ENCODE results near the gene SLF1. TPM values are rescaled to one million over a fixed set of nuclear protein-coding genes. Genes with fewer than 3 reads are reported as not detected.

Gene SLF1
- total and polyA plus RNA-seq, 9 donors, result 9.2 to 18.4 (median 11.4) TPM

- WGBS (ENCODE audit: insufficient coverage), result 0% methylated on average over 18 of the region's 23 CpGs
- peak overlapping the region; percentile 90 for H3K4me3 ChIP-seq (ENCODE audit: low read length)
- H3K36me3 ChIP-seq (ENCODE audit: control insufficient read depth, insufficient read depth, low read length), result no peaks in the 10 kb centered on the region
- H3K27me3 ChIP-seq (ENCODE audit: control insufficient read depth, insufficient read depth, low read length), result no peaks in the 10 kb centered on the region
- H3K27ac ChIP-seq (ENCODE audit: low read length), result peak overlapping the region; percentile 83
- peaks cover 7% of the 10 kb centered on the region for H3K4me1 ChIP-seq (ENCODE audit: control insufficient read depth, insufficient read depth, low read length)
- peak; percentile 69 for DNase-seq
- H3K9me3 ChIP-seq (replicated peaks; ENCODE audit: control insufficient read depth, low read depth, low read length), result no peaks in the 10 kb centered on the region
These were observed 408 bp upstream of the SLF1 start for GRCh38 chr5:94618029-94618492.

GRCh38 chr5:94620256-94620655 lies 1.8 kb downstream of the SLF1 start:
- H3K4me1 ChIP-seq (ENCODE audit: control insufficient read depth, insufficient read depth, low read length), result peaks cover 7% of the 10 kb centered on the region
- WGBS (ENCODE audit: insufficient coverage), result no CpG with 5 or more reads among the region's 5 CpGs
- DNase-seq, result no peak
- no peaks in the 10 kb centered on the region for H3K9me3 ChIP-seq (replicated peaks; ENCODE audit: control insufficient read depth, low read depth, low read length)
- H3K36me3 ChIP-seq (ENCODE audit: control insufficient read depth, insufficient read depth, low read length), result no peaks in the 10 kb centered on the region
- H3K27me3 ChIP-seq (ENCODE audit: control insufficient read depth, insufficient read depth, low read length), result no peaks in the 10 kb centered on the region
- no peak overlapping the region for H3K4me3 ChIP-seq (ENCODE audit: low read length)
- no peak overlapping the region for H3K27ac ChIP-seq (ENCODE audit: low read length)

GRCh38 chr5:94621763-94622162 lies 3.3 kb downstream of the SLF1 start:
- 0% methylated on average over 1 of the region's 5 CpGs for WGBS (ENCODE audit: insufficient coverage)
- no peak for DNase-seq
- no peaks in the 10 kb centered on the region for H3K27me3 ChIP-seq (ENCODE audit: control insufficient read depth, insufficient read depth, low read length)
- no peaks in the 10 kb centered on the region for H3K9me3 ChIP-seq (replicated peaks; ENCODE audit: control insufficient read depth, low read depth, low read length)
- H3K27ac ChIP-seq (ENCODE audit: low read length), result no peak overlapping the region
- H3K4me1 ChIP-seq (ENCODE audit: control insufficient read depth, insufficient read depth, low read length), result peaks cover 7% of the 10 kb centered on the region
- H3K36me3 ChIP-seq (ENCODE audit: control insufficient read depth, insufficient read depth, low read length), result no peaks in the 10 kb centered on the region
- H3K4me3 ChIP-seq (ENCODE audit: low read length), result no peak overlapping the region

GRCh38 chr5:94623011-94623410 lies 4.5 kb downstream of the SLF1 start:
- Histone ChIP-seq H3K9me3 (replicated peaks; ENCODE audit: control insufficient read depth, low read depth, low read length) (no peaks in the 10 kb centered on the region), H3K4me3 (ENCODE audit: low read length) (no peak overlapping the region), H3K27ac (ENCODE audit: low read length) (no peak overlapping the region), H3K36me3 (ENCODE audit: control insufficient read depth, insufficient read depth, low read length) (no peaks in the 10 kb centered on the region), H3K4me1 (ENCODE audit: control insufficient read depth, insufficient read depth, low read length) (peaks cover 7% of the 10 kb centered on the region), H3K27me3 (ENCODE audit: control insufficient read depth, insufficient read depth, low read length) (no peaks in the 10 kb centered on the region)
- DNase-seq, result peak; percentile 7

GRCh38 chr5:94623877-94624276 lies 5.4 kb downstream of the SLF1 start:
- Histone ChIP-seq H3K9me3 (replicated peaks; ENCODE audit: control insufficient read depth, low read depth, low read length) (no peaks in the 10 kb centered on the region), H3K36me3 (ENCODE audit: control insufficient read depth, insufficient read depth, low read length) (no peaks in the 10 kb centered on the region), H3K4me3 (ENCODE audit: low read length) (no peak overlapping the region), H3K27me3 (ENCODE audit: control insufficient read depth, insufficient read depth, low read length) (no peaks in the 10 kb centered on the region), H3K4me1 (ENCODE audit: control insufficient read depth, insufficient read depth, low read length) (peaks cover 7% of the 10 kb centered on the region), H3K27ac (ENCODE audit: low read length) (no peak overlapping the region)
- DNase-seq, result no peak
- WGBS (ENCODE audit: insufficient coverage), result no CpG with 5 or more reads among the region's 2 CpGs

GRCh38 chr5:94627191-94627590 lies 8.7 kb downstream of the SLF1 start:
- H3K4me3 ChIP-seq (ENCODE audit: low read length), result no peak overlapping the region
- H3K27me3 ChIP-seq (ENCODE audit: control insufficient read depth, insufficient read depth, low read length), result no peaks in the 10 kb centered on the region
- WGBS (ENCODE audit: insufficient coverage), result no CpG with 5 or more reads among the region's 1 CpG
- H3K27ac ChIP-seq (ENCODE audit: low read length), result no peak overlapping the region
- no peak for DNase-seq
- H3K9me3 ChIP-seq (replicated peaks; ENCODE audit: control insufficient read depth, low read depth, low read length), result peaks cover 5% of the 10 kb centered on the region
- no peaks in the 10 kb centered on the region for H3K36me3 ChIP-seq (ENCODE audit: control insufficient read depth, insufficient read depth, low read length)
- H3K4me1 ChIP-seq (ENCODE audit: control insufficient read depth, insufficient read depth, low read length), result no peaks in the 10 kb centered on the region

- Histone ChIP-seq H3K4me3 (ENCODE audit: low read length) (no peak overlapping the region), H3K27ac (ENCODE audit: low read length) (no peak overlapping the region), H3K36me3 (ENCODE audit: control insufficient read depth, insufficient read depth, low read length) (no peaks in the 10 kb centered on the region), H3K9me3 (replicated peaks; ENCODE audit: control insufficient read depth, low read depth, low read length) (peaks cover 8% of the 10 kb centered on the region), H3K27me3 (ENCODE audit: control insufficient read depth, insufficient read depth, low read length) (no peaks in the 10 kb centered on the region), H3K4me1 (ENCODE audit: control insufficient read depth, insufficient read depth, low read length) (no peaks in the 10 kb centered on the region)
- no CpG with 5 or more reads among the region's 2 CpGs for WGBS (ENCODE audit: insufficient coverage)
- DNase-seq, result no peak
These were observed 13.6 kb downstream of the SLF1 start for GRCh38 chr5:94632024-94632423.

GRCh38 chr5:94640176-94640575 lies 21.7 kb downstream of the SLF1 start:
- H3K27ac ChIP-seq (ENCODE audit: low read length), result no peak overlapping the region
- peaks cover 19% of the 10 kb centered on the region for H3K9me3 ChIP-seq (replicated peaks; ENCODE audit: control insufficient read depth, low read depth, low read length)
- H3K4me3 ChIP-seq (ENCODE audit: low read length), result no peak overlapping the region
- no peaks in the 10 kb centered on the region for H3K27me3 ChIP-seq (ENCODE audit: control insufficient read depth, insufficient read depth, low read length)
- H3K36me3 ChIP-seq (ENCODE audit: control insufficient read depth, insufficient read depth, low read length), result peaks cover 3% of the 10 kb centered on the region
- DNase-seq, result no peak
- WGBS (ENCODE audit: insufficient coverage), result no CpG with 5 or more reads among the region's 3 CpGs
- no peaks in the 10 kb centered on the region for H3K4me1 ChIP-seq (ENCODE audit: control insufficient read depth, insufficient read depth, low read length)

- H3K36me3 ChIP-seq (ENCODE audit: control insufficient read depth, insufficient read depth, low read length), result peaks cover 3% of the 10 kb centered on the region
- H3K4me3 ChIP-seq (ENCODE audit: low read length), result no peak overlapping the region
- DNase-seq, result no peak
- H3K27me3 ChIP-seq (ENCODE audit: control insufficient read depth, insufficient read depth, low read length), result no peaks in the 10 kb centered on the region
- H3K4me1 ChIP-seq (ENCODE audit: control insufficient read depth, insufficient read depth, low read length), result no peaks in the 10 kb centered on the region
- WGBS (ENCODE audit: insufficient coverage), result 100% methylated on average over 1 of the region's 3 CpGs
- H3K9me3 ChIP-seq (replicated peaks; ENCODE audit: control insufficient read depth, low read depth, low read length), result peaks cover 5% of the 10 kb centered on the region
- H3K27ac ChIP-seq (ENCODE audit: low read length), result no peak overlapping the region
These were observed 26.6 kb downstream of the SLF1 start for GRCh38 chr5:94645053-94645452.

- Histone ChIP-seq H3K36me3 (ENCODE audit: control insufficient read depth, insufficient read depth, low read length) (peaks cover under 1% of the 10 kb centered on the region), H3K9me3 (replicated peaks; ENCODE audit: control insufficient read depth, low read depth, low read length) (no peaks in the 10 kb centered on the region), H3K27me3 (ENCODE audit: control insufficient read depth, insufficient read depth, low read length) (no peaks in the 10 kb centered on the region), H3K27ac (ENCODE audit: low read length) (no peak overlapping the region), H3K4me1 (ENCODE audit: control insufficient read depth, insufficient read depth, low read length) (no peaks in the 10 kb centered on the region), H3K4me3 (ENCODE audit: low read length) (no peak overlapping the region)
- DNase-seq, result no peak
These were observed 28.3 kb downstream of the SLF1 start for GRCh38 chr5:94646758-94647157.

GRCh38 chr5:94649874-94650273 lies 31.4 kb downstream of the SLF1 start:
- no peaks in the 10 kb centered on the region for H3K9me3 ChIP-seq (replicated peaks; ENCODE audit: control insufficient read depth, low read depth, low read length)
- no CpG with 5 or more reads among the region's 1 CpG for WGBS (ENCODE audit: insufficient coverage)
- H3K36me3 ChIP-seq (ENCODE audit: control insufficient read depth, insufficient read depth, low read length), result no peaks in the 10 kb centered on the region
- DNase-seq, result no peak
- H3K27me3 ChIP-seq (ENCODE audit: control insufficient read depth, insufficient read depth, low read length), result no peaks in the 10 kb centered on the region
- H3K4me3 ChIP-seq (ENCODE audit: low read length), result no peak overlapping the region
- H3K4me1 ChIP-seq (ENCODE audit: control insufficient read depth, insufficient read depth, low read length), result no peaks in the 10 kb centered on the region
- H3K27ac ChIP-seq (ENCODE audit: low read length), result no peak overlapping the region

Data from muscle of leg (tissue), 11 donors.